SW480 (cell line): ENCODE data around the gene HSPA12B.

Experiments
- DNase-seq: peaks from one replicate; pipeline ENCODE4 v3.0.0-alpha.2; 2016; ENCODE audit warnings: low spot score

Gene HSPA12B

GRCh38 chr20:3732327-3733118 is at the start of gene HSPA12B:
TSS of gene HSPA12B (plus strand) at chr20:3732685. CDS start at chr20:3738675, 5,990 bp downstream.
- DNase-seq = no peak

GRCh38 chr20:3685341-3685740 is 47.1 kb upstream of the HSPA12B start:
- DNase-seq = no peak

GRCh38 chr20:3686421-3686820 is 46.1 kb upstream of the HSPA12B start:
- DNase-seq = no peak

GRCh38 chr20:3686867-3687321 is 45.6 kb upstream of the HSPA12B start:
- no peak for DNase-seq

GRCh38 chr20:3687655-3688054 is 44.8 kb upstream of the HSPA12B start:
- peak; percentile 53 for DNase-seq

- DNase-seq = no peak
Observed at GRCh38 chr20:3689978-3690377, 42.5 kb upstream of the HSPA12B start.

GRCh38 chr20:3690413-3690812 is 42.1 kb upstream of the HSPA12B start:
- DNase-seq = no peak

GRCh38 chr20:3691306-3691705 is 41.2 kb upstream of the HSPA12B start:
- no peak for DNase-seq

GRCh38 chr20:3691897-3692296 is 40.6 kb upstream of the HSPA12B start:
- no peak for DNase-seq

- DNase-seq = no peak
Observed at GRCh38 chr20:3692706-3693294, 39.7 kb upstream of the HSPA12B start.

- no peak for DNase-seq
Observed at GRCh38 chr20:3693376-3693775, 39.1 kb upstream of the HSPA12B start.

- DNase-seq = no peak
Observed at GRCh38 chr20:3694864-3695263, 37.6 kb upstream of the HSPA12B start.

- no peak for DNase-seq
Observed at GRCh38 chr20:3696200-3696599, 36.3 kb upstream of the HSPA12B start.

- no peak for DNase-seq
Observed at GRCh38 chr20:3696745-3697587, 35.5 kb upstream of the HSPA12B start.

- DNase-seq = no peak
Observed at GRCh38 chr20:3697588-3698305, 34.7 kb upstream of the HSPA12B start.

- no peak for DNase-seq
Observed at GRCh38 chr20:3698591-3699001, 33.9 kb upstream of the HSPA12B start.

GRCh38 chr20:3699037-3699436 is 33.4 kb upstream of the HSPA12B start:
- no peak for DNase-seq

- no peak for DNase-seq
Observed at GRCh38 chr20:3701061-3701998, 31.2 kb upstream of the HSPA12B start.

GRCh38 chr20:3702611-3703391 is 29.7 kb upstream of the HSPA12B start:
- no peak for DNase-seq

- no peak for DNase-seq
Observed at GRCh38 chr20:3704087-3704486, 28.4 kb upstream of the HSPA12B start.
